Spleen (tissue), 11 donors: ENCODE results near the gene SPATA16. TPM values are rescaled to one million over a fixed set of nuclear protein-coding genes. Genes with fewer than 3 reads are reported as not detected.
A peak's percentile ranks its signal among the peaks of the same experiment; 100 is the strongest.

Experiments used
- DNase-seq: peaks from one replicate; pipeline ENCODE4 v3.0.0-alpha.2; 2020
- H3K27ac ChIP-seq, 8 donors: fragments of 200-600 bp; sonication (generic) in 7 of 8; 1 replicate in 4 of 8; 2 replicates in 4 of 8; pipeline versions ENCODE4 v1.5.0 to v1.8.0; 2016 to 2021; ENCODE audit warnings: inconsistent platforms in 4 of 8, mild to moderate bottlenecking in 4 of 8, moderate library complexity in 1 of 8
- H3K27me3 ChIP-seq, 7 donors: fragments of 200-600 bp; sonication (generic) in 6 of 7; replicated peaks in 1 of 7; 1 replicate in 4 of 7; 2 replicates in 3 of 7; pipeline versions ENCODE4 v1.5.0 to v1.8.0; 2016 to 2021; ENCODE audit warnings: inconsistent platforms in 3 of 7, mild to moderate bottlenecking in 1 of 7
- H3K36me3 ChIP-seq, 6 donors: fragments of 200-600 bp; sonication (generic) in 5 of 6; 1 replicate in 4 of 6; 2 replicates in 2 of 6; pipeline versions ENCODE4 v1.5.0 to v1.8.0; 2016 to 2021; ENCODE audit warnings: inconsistent platforms in 2 of 6
- H3K4me1 ChIP-seq, 6 donors: fragments of 200-600 bp; sonication (generic) in 5 of 6; 1 replicate in 3 of 6; 2 replicates in 3 of 6; pipeline versions ENCODE4 v1.5.0 to v1.8.0; 2016 to 2021; ENCODE audit warnings: inconsistent platforms in 3 of 6
- H3K4me3 ChIP-seq, 8 donors: fragments of 200-600 bp; sonication (generic) in 7 of 8; 1 replicate in 4 of 8; 2 replicates in 4 of 8; pipeline versions ENCODE4 v1.5.0 to v1.8.0; 2016 to 2021; ENCODE audit warnings: inconsistent platforms in 4 of 8, mild to moderate bottlenecking in 4 of 8, moderate library complexity in 2 of 8
- H3K9me3 ChIP-seq, 8 donors: fragments of 200-600 bp; sonication (generic) in 7 of 8; 1 replicate in 4 of 8; 2 replicates in 4 of 8; pipeline versions ENCODE4 v1.5.0 to v1.8.0; 2016 to 2021; ENCODE audit warnings: inconsistent platforms in 4 of 8
- POLR2A ChIP-seq, 3 donors: fragments of 450-650 bp; IDR thresholded peaks; one replicate each; pipeline ENCODE4 v1.5.1; 2017; ENCODE audit warnings: antibody characterized with exemption in 3 of 3, mild to moderate bottlenecking in 1 of 3
- POLR2AphosphoS5 ChIP-seq, 3 donors: sonication (generic); formaldehyde crosslinking; IDR thresholded peaks; one replicate each; pipeline ENCODE4 v1.5.1; 2017; ENCODE audit warnings: antibody characterized with exemption in 3 of 3
- WGBS, 5 donors: extraction: QIAGEN DNeasy Blood & Tissue Kit in 3 of 5; methylation state at CpG; one replicate each; pipeline versions ENCODE4 v1.1.5 to v1.1.7; 2013 to 2018; 5-methylcytosine and 5-hydroxymethylcytosine counted together
- intact Hi-C: fragments of 100-400 bp; cut with DNase I; formaldehyde crosslinking; loops from one replicate; pipeline ENCODE4 v1.15.0; 2023; ENCODE audit warnings: low total_unique reads
- polyA plus RNA-seq, 3 donors: library from polyadenylated mRNA; stranded (reverse); fragments of 200-250 nt; gene quantifications; one replicate each; pipeline ENCODE4 v1.2.1, GENCODE V29; 2013
- total RNA-seq, 7 donors: library from RNA; depleted of rRNA in 3 of 7; stranded (reverse); fragments of >200 nt in 3 of 7; fragmentation: NEBNext Ultra II Directional in 4 of 7; extraction: Animal tissue kit (Norgen Biotek cat#: 25700) in 4 of 7; gene quantifications; one replicate each; pipeline versions ENCODE4 v1.1.0 to v1.2.1, GENCODE V29; 2016 to 2021
- TF ChIP-seq, protein P1 (sequence below), 11 experiments: fragments of 200-600 bp in 7 of 11; fragments of 450-650 bp in 4 of 11; sonication (generic) in 4 of 11; IDR thresholded peaks in 8 of 11; conservative IDR thresholded peaks in 3 of 11; 1 replicate in 7 of 11; 2 replicates in 4 of 11; pipeline versions ENCODE4 v1.4.0 to v1.8.0; 2016 to 2021; ENCODE audit warnings: antibody characterized with exemption in 11 of 11, inconsistent platforms in 4 of 11, mild to moderate bottlenecking in 1 of 11
- donor health status: healthy with polysubstance abuse.
- donor health status: DM: no; HTN: no; CAD: no; lungs with moderate emphysema.
- donor health status: DM: no; HTN: no; CAD: no.
- donor health status: Bipolar disorder and iron deficiency.
- donor health status: healthy.
- donor health status: DM: no; HTN: no; CAD: no.
- donor health status: DM: yes; HTN: yes; CAD: no.

SPATA16 gene
- total and polyA plus RNA-seq, 10 donors: not detected

DNA sequence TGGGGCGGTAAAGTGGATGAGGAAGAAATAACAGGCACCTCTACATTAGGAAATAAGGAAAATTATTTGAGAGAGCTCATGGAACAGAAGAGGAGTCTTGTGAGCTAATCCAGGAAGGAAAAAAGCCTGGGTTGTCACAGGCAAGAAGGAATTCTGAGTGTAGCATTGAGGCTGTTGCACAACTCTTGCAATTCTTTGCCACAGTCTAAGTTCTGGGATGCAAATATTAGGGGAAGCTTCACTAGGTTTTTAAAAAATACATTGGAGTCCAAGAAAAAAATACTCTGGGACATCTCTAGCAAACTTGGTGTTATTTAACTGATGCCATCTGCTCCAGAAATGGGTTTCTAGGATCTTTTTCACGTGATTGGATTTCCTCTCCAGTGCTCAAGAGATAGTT lies 122.3 kb downstream of the SPATA16 start:
- H3K4me3 ChIP-seq: no peak overlapping the region
- no peaks in the 10 kb centered on the region for H3K27me3 ChIP-seq
- no peak for DNase-seq
- intact Hi-C loops: no loop called here
- whole genome bisulfite sequencing, 5 donors: 66 to 88% (median 71%) methylated on average over 2 of the region's 2 CpGs
- H3K36me3 ChIP-seq: no peaks in the 10 kb centered on the region
- no peak overlapping the region for H3K27ac ChIP-seq
- no peaks in the 10 kb centered on the region for H3K9me3 ChIP-seq
- no peaks in the 10 kb centered on the region for H3K4me1 ChIP-seq
- no peak for TF ChIP-seq POLR2A (IDR thresholded peaks at IDR 0.05)
- TF ChIP-seq, protein P1, sequence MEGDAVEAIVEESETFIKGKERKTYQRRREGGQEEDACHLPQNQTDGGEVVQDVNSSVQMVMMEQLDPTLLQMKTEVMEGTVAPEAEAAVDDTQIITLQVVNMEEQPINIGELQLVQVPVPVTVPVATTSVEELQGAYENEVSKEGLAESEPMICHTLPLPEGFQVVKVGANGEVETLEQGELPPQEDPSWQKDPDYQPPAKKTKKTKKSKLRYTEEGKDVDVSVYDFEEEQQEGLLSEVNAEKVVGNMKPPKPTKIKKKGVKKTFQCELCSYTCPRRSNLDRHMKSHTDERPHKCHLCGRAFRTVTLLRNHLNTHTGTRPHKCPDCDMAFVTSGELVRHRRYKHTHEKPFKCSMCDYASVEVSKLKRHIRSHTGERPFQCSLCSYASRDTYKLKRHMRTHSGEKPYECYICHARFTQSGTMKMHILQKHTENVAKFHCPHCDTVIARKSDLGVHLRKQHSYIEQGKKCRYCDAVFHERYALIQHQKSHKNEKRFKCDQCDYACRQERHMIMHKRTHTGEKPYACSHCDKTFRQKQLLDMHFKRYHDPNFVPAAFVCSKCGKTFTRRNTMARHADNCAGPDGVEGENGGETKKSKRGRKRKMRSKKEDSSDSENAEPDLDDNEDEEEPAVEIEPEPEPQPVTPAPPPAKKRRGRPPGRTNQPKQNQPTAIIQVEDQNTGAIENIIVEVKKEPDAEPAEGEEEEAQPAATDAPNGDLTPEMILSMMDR (IDR thresholded peaks at IDR 0.05 in 8 of 11, conservative IDR thresholded peaks at IDR 0.05 in 3 of 11): no peak
- no peak for TF ChIP-seq POLR2AphosphoS5 (IDR thresholded peaks at IDR 0.05)

DNA sequence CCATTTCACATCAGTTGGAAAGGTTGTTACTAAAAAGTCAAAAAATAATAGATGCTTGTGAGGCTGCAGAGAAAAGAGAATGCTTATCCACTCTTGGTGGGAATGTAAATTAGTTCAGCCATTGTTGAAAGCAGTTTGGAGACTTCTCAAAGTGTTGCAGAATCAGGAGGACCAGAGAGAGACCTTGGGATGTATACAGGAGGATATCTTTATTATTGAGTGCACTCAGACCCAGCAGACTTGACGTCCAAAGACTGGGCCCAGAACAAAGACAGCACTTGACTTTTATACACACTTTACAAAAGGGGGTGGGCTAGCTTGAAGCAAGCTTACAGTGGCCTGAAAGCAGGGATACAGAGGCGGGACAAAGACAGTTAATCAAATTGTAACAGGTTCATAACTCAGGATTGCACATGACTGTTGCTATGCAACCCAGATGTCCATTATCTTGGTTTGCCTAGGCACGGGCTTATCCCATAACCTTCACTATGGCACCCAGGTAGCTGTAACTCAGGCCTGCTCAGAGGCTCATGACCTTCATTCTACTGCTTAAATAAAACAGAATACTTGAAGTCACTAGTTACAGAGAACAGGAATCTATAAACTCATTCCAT lies 127.7 kb downstream of the SPATA16 start:
- Histone ChIP-seq H3K27me3 (no peaks in the 10 kb centered on the region), H3K9me3 (no peaks in the 10 kb centered on the region), H3K4me3 (no peak overlapping the region), H3K27ac (no peak overlapping the region), H3K4me1 (no peaks in the 10 kb centered on the region), H3K36me3 (no peaks in the 10 kb centered on the region)
- no peak for DNase-seq
- TF ChIP-seq POLR2A (IDR thresholded peaks at IDR 0.05) (no peak), POLR2AphosphoS5 (IDR thresholded peaks at IDR 0.05) (no peak)
- TF ChIP-seq, protein P1 (IDR thresholded peaks at IDR 0.05 in 8 of 11, conservative IDR thresholded peaks at IDR 0.05 in 3 of 11): no peak
- 60 to 87% (median 67%) methylated on average over 3 of the region's 3 CpGs for whole genome bisulfite sequencing, 5 donors
- intact Hi-C loops: no loop called here

DNA sequence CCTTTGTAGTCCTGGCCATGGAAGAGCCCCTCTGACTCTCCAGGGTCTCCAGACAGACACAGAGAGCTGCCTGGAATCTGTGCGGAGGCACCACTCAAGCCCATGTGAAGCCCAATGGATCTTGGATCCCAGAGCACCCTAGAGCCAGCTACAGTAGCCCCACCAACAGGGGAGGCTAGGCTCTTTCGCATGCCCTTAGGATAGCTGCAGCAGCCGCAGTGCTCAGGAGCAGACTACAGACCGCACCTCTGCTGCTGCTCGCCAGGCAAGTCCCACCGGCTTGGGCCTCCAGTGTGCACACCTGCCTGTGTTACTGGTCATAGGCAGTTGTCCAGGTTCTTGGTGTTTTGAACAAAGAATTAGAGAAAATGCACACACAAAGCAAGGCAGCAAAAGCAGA lies 131.6 kb downstream of the SPATA16 start:
- no peak for TF ChIP-seq POLR2A (IDR thresholded peaks at IDR 0.05)
- no peak for TF ChIP-seq POLR2AphosphoS5 (IDR thresholded peaks at IDR 0.05)
- intact Hi-C loops: no loop called here
- no peaks in the 10 kb centered on the region for H3K9me3 ChIP-seq
- H3K27me3 ChIP-seq: no peaks in the 10 kb centered on the region
- no peak overlapping the region for H3K4me3 ChIP-seq
- peak; percentile 65 for DNase-seq
- H3K4me1 ChIP-seq: no peaks in the 10 kb centered on the region
- H3K27ac ChIP-seq: no peak overlapping the region
- no peaks in the 10 kb centered on the region for H3K36me3 ChIP-seq
- 94 to 98% (median 96%) methylated on average over 6 of the region's 6 CpGs for WGBS, 5 donors

DNA sequence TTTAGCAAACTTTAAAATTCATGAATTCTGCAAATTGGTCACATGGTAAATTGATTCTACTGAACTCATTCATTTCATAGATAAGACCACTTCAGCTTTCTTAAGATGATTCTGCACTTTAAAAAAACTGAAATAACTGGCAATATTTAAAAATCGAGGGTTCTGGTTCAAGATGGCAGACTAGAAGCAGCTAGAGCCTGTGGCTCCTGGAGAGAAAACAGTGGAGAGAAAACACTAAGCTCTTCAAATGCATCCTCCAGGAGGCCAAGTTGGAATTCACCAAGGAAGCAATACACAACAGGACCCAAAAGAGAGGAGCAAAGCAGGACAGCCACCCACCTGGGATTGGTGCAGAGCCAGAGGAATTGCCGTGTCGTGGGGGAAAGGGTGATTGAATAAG lies 132.1 kb downstream of the SPATA16 start:
- Histone ChIP-seq H3K4me3 (no peak overlapping the region), H3K4me1 (no peaks in the 10 kb centered on the region), H3K9me3 (no peaks in the 10 kb centered on the region), H3K27me3 (no peaks in the 10 kb centered on the region), H3K36me3 (no peaks in the 10 kb centered on the region), H3K27ac (no peak overlapping the region)
- DNase-seq: no peak
- TF ChIP-seq POLR2A (IDR thresholded peaks at IDR 0.05): no peak
- TF ChIP-seq POLR2AphosphoS5 (IDR thresholded peaks at IDR 0.05): no peak
- TF ChIP-seq, protein P1 (IDR thresholded peaks at IDR 0.05 in 8 of 11, conservative IDR thresholded peaks at IDR 0.05 in 3 of 11): no peak
- WGBS, 5 donors: 81 to 95% (median 85%) methylated on average over 3 of the region's 3 CpGs
- intact Hi-C loops: no loop called here
